CD4-positive, alpha-beta T cell treated with Interleukin-15 for 1 hour (primary cell): ENCODE data around the gene LRP10.

Source experiments
- DNase-seq: peaks from one replicate; pipeline ENCODE4 v3.0.0-alpha.2; 2020

Gene LRP10

GRCh38 chr14:22866874-22867273 is 4.7 kb upstream of the LRP10 start:
- DNase-seq, result no peak

GRCh38 chr14:22870811-22871223 is 723 bp upstream of the LRP10 start:
- DNase-seq, result no peak

GRCh38 chr14:22872033-22872832 is 693 bp downstream of the LRP10 start:
- DNase-seq, result peak; percentile 58

GRCh38 chr14:22872833-22873520 is 1.4 kb downstream of the LRP10 start:
- DNase-seq, result no peak

GRCh38 chr14:22875003-22875747 is 3.6 kb downstream of the LRP10 start:
- DNase-seq, result no peak

- DNase-seq, result no peak
Measured at GRCh38 chr14:22875748-22876319, 4.3 kb downstream of the LRP10 start.

- no peak for DNase-seq
Measured at GRCh38 chr14:22877000-22877501, 5.5 kb downstream of the LRP10 start.

GRCh38 chr14:22878271-22879246 is 7.0 kb downstream of the LRP10 start:
- no peak for DNase-seq

- DNase-seq, result no peak
Measured at GRCh38 chr14:22882064-22882463, 10.5 kb downstream of the LRP10 start.

GRCh38 chr14:22882529-22883172 is 11.1 kb downstream of the LRP10 start:
- DNase-seq, result peak; percentile 57

- DNase-seq, result no peak
Measured at GRCh38 chr14:22883173-22883976, 11.8 kb downstream of the LRP10 start, which contains the start of gene REM2. REM2 (plus strand) TSS chr14:22883222; CDS start chr14:22883288, 66 bp downstream.

- no peak for DNase-seq
Measured at GRCh38 chr14:22884076-22884737, 12.7 kb downstream of the LRP10 start.

GRCh38 chr14:22884738-22885523 is 13.4 kb downstream of the LRP10 start:
- no peak for DNase-seq

- no peak for DNase-seq
Measured at GRCh38 chr14:22885975-22886374, 14.4 kb downstream of the LRP10 start.

GRCh38 chr14:22886500-22887259 is 15.1 kb downstream of the LRP10 start:
- peak; percentile 83 for DNase-seq

GRCh38 chr14:22887260-22887989 is 15.9 kb downstream of the LRP10 start:
- peak; percentile 53 for DNase-seq

- DNase-seq, result peak; percentile 70
Measured at GRCh38 chr14:22887990-22888378, 16.4 kb downstream of the LRP10 start.
